OCI-LY3 (cell line): Measurements from ENCODE around the gene TACC3.
A peak's percentile ranks its signal among the peaks of the same experiment; 100 is the strongest.

ENCODE experiments used
- H2AFZ ChIP-seq: fragments of 200-600, 300-600 bp; shearing (Covaris generic); 2 replicates; pipeline ENCODE4 v1.6.0; 2014; ENCODE audit warnings: antibody characterized with exemption, low read depth, low read length
- H3K27ac ChIP-seq: fragments of 200-600, 300-600 bp; sonication (generic); 2 replicates; pipeline ENCODE4 v1.5.1; 2014; ENCODE audit warnings: mild to moderate bottlenecking, low read length, moderate library complexity, mixed read lengths
- H3K27me3 ChIP-seq: fragments of 200-600, 300-600 bp; sonication (generic); 2 replicates; pipeline ENCODE4 v1.6.1; 2014; ENCODE audit warnings: low read depth, low read length, mixed read lengths
- H3K36me3 ChIP-seq: fragments of 200-600, 300-600 bp; sonication (generic); replicated peaks from 2 replicates; pipeline ENCODE3; 2014; ENCODE audit warnings: low read depth, low read length, mixed read lengths
- H3K4me1 ChIP-seq: fragments of 300-600, 200-600 bp; sonication (generic); 2 replicates; pipeline ENCODE4 v1.6.1; 2014; ENCODE audit warnings: low read length, mixed read lengths
- H3K4me2 ChIP-seq: fragments of 200-600, 300-600 bp; sonication (generic); 2 replicates; pipeline ENCODE4 v1.6.1; 2014; ENCODE audit warnings: low read length, mixed read lengths
- H3K4me3 ChIP-seq: fragments of 300-600, 200-600 bp; sonication (generic); 2 replicates; pipeline ENCODE4 v1.5.1; 2014; ENCODE audit warnings: antibody characterized with exemption, mild to moderate bottlenecking, low read length, moderate library complexity
- H3K79me2 ChIP-seq: fragments of 300-600, 200-600 bp; shearing (Covaris generic); 2 replicates; pipeline ENCODE4 v1.6.1; 2014; ENCODE audit warnings: mild to moderate bottlenecking, low read length, mixed read lengths
- H3K9ac ChIP-seq: fragments of 300-600, 200-600 bp; shearing (Covaris generic); 2 replicates; pipeline ENCODE4 v1.6.0; 2014; ENCODE audit warnings: mild to moderate bottlenecking, low read length, moderate library complexity
- H3K9me3 ChIP-seq: fragments of 200-600, 300-600 bp; shearing (Covaris generic); 2 replicates; pipeline ENCODE4 v1.6.1; 2014; ENCODE audit warnings: low read length, mixed read lengths; ENCODE audit not compliant: insufficient read depth
- H4K20me1 ChIP-seq: fragments of 200-600, 300-600 bp; sonication (generic); 2 replicates; pipeline ENCODE4 v1.6.1; 2016; ENCODE audit warnings: low read length, mixed read lengths; ENCODE audit not compliant: insufficient read depth
- EZH2phosphoT487 ChIP-seq: fragments of 200-600 bp; shearing (Covaris generic); IDR thresholded peaks from 2 replicates; pipeline ENCODE4 v1.6.1; 2018; ENCODE audit warnings: antibody characterized with exemption, mixed run types, low read depth
- TF ChIP-seq, protein P1 (sequence below): fragments of 200-600, 300-600 bp; sonication (generic); IDR thresholded peaks from 2 replicates; pipeline ENCODE4 v1.5.1; 2014; ENCODE audit warnings: antibody characterized with exemption, low read length, low read depth

Gene TACC3

DNA sequence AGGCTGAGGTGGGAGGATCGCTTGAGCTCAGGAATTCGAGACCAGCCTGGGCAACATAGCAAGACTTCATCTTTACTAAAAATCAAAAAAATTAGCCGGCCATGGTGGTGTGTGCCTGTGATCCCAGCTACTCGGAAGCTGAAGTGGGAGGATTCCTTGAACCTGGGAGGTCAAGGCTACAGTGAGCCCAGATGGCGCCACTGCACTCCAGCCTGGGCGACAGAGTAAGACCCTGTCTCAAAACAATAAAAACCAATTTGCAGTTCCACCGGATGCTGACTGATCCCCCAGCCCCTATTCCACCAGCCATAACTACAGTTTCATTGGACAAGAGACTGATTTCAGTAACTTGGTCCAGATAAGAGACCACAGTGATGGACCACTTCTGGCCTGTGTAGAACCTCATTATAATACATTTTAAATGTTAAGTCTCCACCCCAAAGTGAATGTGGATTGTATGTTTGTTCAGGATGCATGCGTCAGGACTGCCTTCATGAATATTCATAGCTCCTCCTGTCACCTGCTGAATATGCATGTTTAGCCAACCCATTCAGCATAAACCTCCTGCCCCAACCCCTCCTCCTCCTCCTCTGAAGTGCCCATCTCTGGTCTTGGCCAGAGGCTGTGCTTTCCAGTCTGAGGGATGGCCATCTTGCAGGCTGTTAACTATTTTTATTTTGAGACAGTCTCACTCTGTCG lies 6.9 kb upstream of the TACC3 start:
- H4K20me1 ChIP-seq = peaks cover 25% of the 10 kb centered on the region
- peak overlapping the region; percentile 45; the same call in 1 of the 2 replicates for H3K27ac ChIP-seq
- H3K4me2 ChIP-seq = peak overlapping the region; percentile 79
- peaks cover 41% of the 10 kb centered on the region for H3K4me1 ChIP-seq
- peaks cover 37% of the 10 kb centered on the region for H3K36me3 ChIP-seq
- no peak overlapping the region for H2AFZ ChIP-seq
- peak overlapping the region; percentile 100 for H3K9ac ChIP-seq
- peak overlapping the region; percentile 91 for H3K4me3 ChIP-seq
- TF ChIP-seq, protein P1, sequence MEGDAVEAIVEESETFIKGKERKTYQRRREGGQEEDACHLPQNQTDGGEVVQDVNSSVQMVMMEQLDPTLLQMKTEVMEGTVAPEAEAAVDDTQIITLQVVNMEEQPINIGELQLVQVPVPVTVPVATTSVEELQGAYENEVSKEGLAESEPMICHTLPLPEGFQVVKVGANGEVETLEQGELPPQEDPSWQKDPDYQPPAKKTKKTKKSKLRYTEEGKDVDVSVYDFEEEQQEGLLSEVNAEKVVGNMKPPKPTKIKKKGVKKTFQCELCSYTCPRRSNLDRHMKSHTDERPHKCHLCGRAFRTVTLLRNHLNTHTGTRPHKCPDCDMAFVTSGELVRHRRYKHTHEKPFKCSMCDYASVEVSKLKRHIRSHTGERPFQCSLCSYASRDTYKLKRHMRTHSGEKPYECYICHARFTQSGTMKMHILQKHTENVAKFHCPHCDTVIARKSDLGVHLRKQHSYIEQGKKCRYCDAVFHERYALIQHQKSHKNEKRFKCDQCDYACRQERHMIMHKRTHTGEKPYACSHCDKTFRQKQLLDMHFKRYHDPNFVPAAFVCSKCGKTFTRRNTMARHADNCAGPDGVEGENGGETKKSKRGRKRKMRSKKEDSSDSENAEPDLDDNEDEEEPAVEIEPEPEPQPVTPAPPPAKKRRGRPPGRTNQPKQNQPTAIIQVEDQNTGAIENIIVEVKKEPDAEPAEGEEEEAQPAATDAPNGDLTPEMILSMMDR = no peak
- no peak for TF ChIP-seq EZH2phosphoT487
- no peaks in the 10 kb centered on the region for H3K27me3 ChIP-seq
- H3K79me2 ChIP-seq = peaks cover 95% of the 10 kb centered on the region
- no peaks in the 10 kb centered on the region for H3K9me3 ChIP-seq

DNA sequence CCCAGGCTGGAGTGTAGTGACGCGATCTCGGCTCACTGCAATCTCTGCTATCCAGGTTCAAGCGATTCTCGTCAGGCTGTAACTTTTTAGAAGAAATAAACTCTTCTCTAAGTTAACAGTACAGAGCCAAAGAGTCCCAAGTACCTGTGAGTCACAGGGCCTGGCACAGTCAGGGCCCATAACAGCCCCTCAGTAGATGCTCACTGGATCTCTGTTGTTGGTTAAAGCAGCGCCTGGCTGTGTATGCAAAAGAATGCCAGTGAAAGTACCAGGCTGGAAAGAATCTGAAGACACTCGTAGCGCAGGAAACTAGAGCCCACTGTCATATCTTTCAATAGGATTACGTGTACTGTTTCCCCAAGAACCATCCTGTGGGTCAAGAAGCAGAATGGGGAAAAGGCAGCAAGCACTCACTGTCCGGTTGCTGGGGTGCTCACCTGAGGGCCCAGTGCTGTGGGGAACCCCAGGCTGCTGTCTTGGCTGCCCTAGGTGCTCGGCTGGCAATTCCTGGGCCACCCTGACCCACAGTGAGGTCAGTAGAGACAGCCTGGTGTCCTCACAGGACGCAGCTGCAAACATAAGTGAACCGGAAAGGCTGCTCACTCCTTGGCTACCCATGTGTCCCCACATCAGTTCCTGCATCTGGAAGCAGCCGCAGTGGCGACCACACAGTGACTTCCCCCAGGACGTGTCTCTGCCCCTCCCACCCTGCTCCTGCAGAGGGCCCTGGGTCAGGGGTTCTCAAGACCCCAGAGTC lies 6.1 kb upstream of the TACC3 start:
- H4K20me1 ChIP-seq = peaks cover 18% of the 10 kb centered on the region
- peak overlapping the region; percentile 91; the same call in 1 of the 2 replicates for H3K4me3 ChIP-seq
- H3K4me1 ChIP-seq = peaks cover 39% of the 10 kb centered on the region
- peaks cover 31% of the 10 kb centered on the region for H3K36me3 ChIP-seq
- H3K27ac ChIP-seq = peak overlapping the region; percentile 45
- TF ChIP-seq, protein P1 = no peak
- no peaks in the 10 kb centered on the region for H3K9me3 ChIP-seq
- H3K79me2 ChIP-seq = peaks cover 95% of the 10 kb centered on the region
- H3K27me3 ChIP-seq = no peaks in the 10 kb centered on the region
- no peak overlapping the region for H2AFZ ChIP-seq
- H3K4me2 ChIP-seq = peak overlapping the region; percentile 79
- no peak overlapping the region; the same call in 1 of the 2 replicates for H3K9ac ChIP-seq

DNA sequence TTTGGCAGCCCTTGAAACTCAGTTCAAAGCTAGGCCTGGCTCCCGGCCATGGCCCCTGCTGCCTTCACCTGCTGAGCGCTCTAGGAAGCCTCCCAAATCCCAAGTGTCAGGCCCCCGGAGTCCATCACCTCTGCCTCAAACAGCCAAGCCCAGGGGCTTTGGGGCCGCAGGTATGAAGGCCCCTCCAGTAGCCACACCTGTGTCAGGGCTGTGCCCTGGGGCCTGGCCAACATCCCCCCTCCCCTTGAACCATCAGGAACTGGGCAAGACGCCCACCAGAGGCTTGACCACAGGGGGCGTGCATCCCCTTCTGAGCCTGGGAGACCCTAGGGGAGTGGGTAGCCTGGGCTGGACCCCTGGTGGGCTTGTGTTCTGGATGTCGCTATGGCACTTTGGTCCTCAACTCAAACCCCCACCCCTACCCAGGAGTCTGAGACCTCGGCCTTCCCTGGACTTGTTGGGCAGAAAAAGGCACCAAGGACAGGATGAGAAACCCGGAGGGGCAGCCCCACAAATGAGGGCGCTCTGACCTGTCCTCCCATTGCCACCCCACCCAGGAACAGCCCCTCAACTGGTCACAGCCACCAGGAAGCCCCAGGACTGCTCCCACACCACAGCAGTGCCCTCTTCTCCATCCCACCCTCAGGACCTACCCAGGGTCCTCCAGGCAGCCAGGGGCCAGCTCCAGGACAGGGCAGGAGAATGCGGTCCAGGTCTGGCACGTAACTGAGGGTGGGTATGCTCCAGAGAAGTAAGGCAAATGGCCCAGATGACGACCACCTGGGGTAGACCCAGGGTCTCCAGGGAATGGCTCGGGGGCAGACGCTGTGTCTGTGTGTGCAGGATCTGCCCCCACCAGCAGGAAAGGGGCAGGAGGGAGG lies 5.0 kb upstream of the TACC3 start:
- Histone ChIP-seq H3K4me3 (no peak overlapping the region), H2AFZ (no peak overlapping the region), H3K4me1 (peaks cover 33% of the 10 kb centered on the region), H3K9ac (no peak overlapping the region), H3K79me2 (peaks cover 91% of the 10 kb centered on the region), H3K4me2 (no peak overlapping the region), H4K20me1 (peaks cover 7% of the 10 kb centered on the region), H3K27me3 (no peaks in the 10 kb centered on the region), H3K36me3 (peaks cover 25% of the 10 kb centered on the region), H3K27ac (no peak overlapping the region), H3K9me3 (no peaks in the 10 kb centered on the region)
- no peak for TF ChIP-seq EZH2phosphoT487
- TF ChIP-seq, protein P1 = no peak
